Spleen (tissue), 7 donors: ENCODE results near the gene GABARAPL2.

ENCODE experiments used
- CTCF ChIP-seq, 11 experiments: fragments of 200-600 bp in 7 of 11; fragments of 450-650 bp in 4 of 11; sonication (generic) in 4 of 11; IDR thresholded peaks in 8 of 11; conservative IDR thresholded peaks in 3 of 11; 1 replicate in 7 of 11; 2 replicates in 4 of 11; pipeline versions ENCODE4 v1.4.0 to v1.8.0; 2016 to 2021; ENCODE audit warnings: antibody characterized with exemption in 11 of 11, inconsistent platforms in 4 of 11, mild to moderate bottlenecking in 1 of 11
- POLR2AphosphoS5 ChIP-seq, 3 donors: sonication (generic); formaldehyde crosslinking; IDR thresholded peaks; one replicate each; pipeline ENCODE4 v1.5.1; 2017; ENCODE audit warnings: antibody characterized with exemption in 3 of 3
- donor health status: DM: no; HTN: no; CAD: no; lungs with moderate emphysema.
- donor health status: DM: no; HTN: no; CAD: no.
- donor health status: DM: no; HTN: no; CAD: no.

GRCh38 chr16:75573955-75574354, 7.8 kb downstream of the GABARAPL2 start:
- TF ChIP-seq CTCF (IDR thresholded peaks at IDR 0.05 in 8 of 11, conservative IDR thresholded peaks at IDR 0.05 in 3 of 11) (no peak), POLR2AphosphoS5 (IDR thresholded peaks at IDR 0.05) (no peak)
